Adrenal gland (tissue), 12 donors: ENCODE results near the gene CD22. TPM values are rescaled to one million over a fixed set of nuclear protein-coding genes. Genes with fewer than 3 reads are reported as not detected.

Source experiments
- DNase-seq, 7 donors: peaks; one replicate each; pipeline ENCODE4 v3.0.0-alpha.2; 2019 to 2020
- H3K27ac ChIP-seq, 5 donors: fragments of 200-600 bp; sonication (generic) in 4 of 5; 1 replicate in 3 of 5; 2 replicates in 2 of 5; pipeline versions ENCODE4 v1.5.1 to v1.8.0; 2016 to 2020; ENCODE audit warnings: mild to moderate bottlenecking in 1 of 5
- H3K27me3 ChIP-seq: fragments of 200-600 bp; 2 replicates; pipeline ENCODE4 v1.8.0; 2021
- H3K36me3 ChIP-seq, 2 donors: fragments of 200-600 bp; replicated peaks in 1 of 2; 1 replicate in 1 of 2; 2 replicates in 1 of 2; pipeline versions ENCODE4 v1.5.1 to v1.8.0; 2018 to 2022
- H3K4me1 ChIP-seq, 2 donors: fragments of 200-600 bp; replicated peaks in 1 of 2; 1 replicate in 1 of 2; 2 replicates in 1 of 2; pipeline versions ENCODE4 v1.5.1 to v1.8.0; 2018 to 2021
- H3K4me3 ChIP-seq, 4 donors: fragments of 200-600 bp; sonication (generic) in 3 of 4; one replicate each; pipeline ENCODE4 v1.5.1; 2016 to 2018
- H3K9me3 ChIP-seq, 3 donors: fragments of 200-600 bp; sonication (generic) in 1 of 3; replicated peaks in 1 of 3; 1 replicate in 2 of 3; 2 replicates in 1 of 3; pipeline versions ENCODE4 v1.5.1 to v1.8.0; 2016 to 2021
- CTCF ChIP-seq, 6 experiments: fragments of 450-650 bp in 4 of 6; fragments of 200-600 bp in 2 of 6; sonication (generic) in 1 of 6; IDR thresholded peaks; 1 replicate in 5 of 6; 2 replicates in 1 of 6; pipeline versions ENCODE4 v1.5.1 to v1.8.0; 2016 to 2021; ENCODE audit warnings: antibody characterized with exemption in 6 of 6, mild to moderate bottlenecking in 2 of 6, moderate library complexity in 1 of 6
- POLR2A ChIP-seq, 2 donors: fragments of 450-650 bp; IDR thresholded peaks; one replicate each; pipeline ENCODE4 v1.6.1; 2017; ENCODE audit warnings: antibody characterized with exemption in 2 of 2, mild to moderate bottlenecking in 2 of 2, moderate library complexity in 1 of 2
- WGBS, 4 donors: extraction: QIAGEN DNeasy Blood & Tissue Kit in 2 of 4; methylation state at CpG; one replicate each; pipeline versions ENCODE4 v1.1.5 to v1.1.7; 2013 to 2017; 5-methylcytosine and 5-hydroxymethylcytosine counted together
- intact Hi-C, 2 donors: fragments of 100-400 bp; cut with DNase I; formaldehyde crosslinking; loops; one replicate each; pipeline versions ENCODE4 v1.14.1 to v1.15.0; 2022 to 2023
- polyA plus RNA-seq, 3 donors: library from polyadenylated mRNA; stranded (reverse); fragments of 200-250 nt in 2 of 3; fragments of 350-450 nt in 1 of 3; fragmentation: Illumina TruSeq in 1 of 3; extraction: RNeasy Lipid Tissue Mini Kit (QIAGEN cat#74804) in 1 of 3; gene quantifications; one replicate each; pipeline ENCODE4 v1.2.3, GENCODE V29; 2013 to 2014
- total RNA-seq, 9 donors: library from RNA; depleted of rRNA in 4 of 9; stranded (reverse); fragments of >200 nt in 4 of 9; fragments of 120-200 nt in 1 of 9; fragmentation: NEBNext Ultra II Directional in 1 of 9; extraction: Animal tissue kit (Norgen Biotek cat#: 25700) in 1 of 9; gene quantifications; one replicate each; pipeline versions ENCODE4 v1.1.0 to v1.2.4, GENCODE V29; 2013 to 2023
- donor health status: healthy with polysubstance abuse.
- donor health status: Bipolar disorder and iron deficiency.
- donor health status: DM: yes; HTN: yes; CAD: no.
- donor health status: DM: no; HTN: no; CAD: no.
- donor health status: DM: no; HTN: no; CAD: no.
- donor health status: DM: yes; HTN: yes; CAD: no.

CD22 gene
- total and polyA plus RNA-seq, 12 donors = 1.8 to 16.1 (median 6.2) TPM

- Histone ChIP-seq H3K4me3 (no peak overlapping the region), H3K9me3 (no peaks in the 10 kb centered on the region), H3K36me3 (no peaks in the 10 kb centered on the region), H3K27me3 (no peaks in the 10 kb centered on the region), H3K4me1 (no peaks in the 10 kb centered on the region), H3K27ac (no peak overlapping the region)
- TF ChIP-seq POLR2A (IDR thresholded peaks at IDR 0.05) = no peak
- DNase-seq = no peak
- WGBS, 4 donors = 81 to 89% (median 87%) methylated on average over 9 to 10 of the region's 10 CpGs
- intact Hi-C loops = no loop called here
Observed at GRCh38 chr19:35334144-35334753, 5.3 kb downstream of the CD22 start.

- Histone ChIP-seq H3K27me3 (no peaks in the 10 kb centered on the region), H3K4me1 (no peaks in the 10 kb centered on the region)
- TF ChIP-seq CTCF (IDR thresholded peaks at IDR 0.05) (no peak), POLR2A (IDR thresholded peaks at IDR 0.05) (no peak)
Observed at GRCh38 chr19:35336166-35336955, 7.4 kb downstream of the CD22 start.

GRCh38 chr19:35337097-35337983 lies 8.4 kb downstream of the CD22 start:
- 74 to 83% (median 79%) methylated on average over 21 to 25 of the region's 25 CpGs for WGBS, 4 donors
- H3K27me3 ChIP-seq = no peaks in the 10 kb centered on the region
- no peaks in the 10 kb centered on the region for H3K4me1 ChIP-seq
- H3K27ac ChIP-seq = no peak overlapping the region
- intact Hi-C loops = no loop called here
- H3K4me3 ChIP-seq = no peak overlapping the region
- H3K36me3 ChIP-seq = no peaks in the 10 kb centered on the region
- no peak for DNase-seq
- no peaks in the 10 kb centered on the region for H3K9me3 ChIP-seq
- TF ChIP-seq CTCF (IDR thresholded peaks at IDR 0.05) = no peak
- TF ChIP-seq POLR2A (IDR thresholded peaks at IDR 0.05) = no peak

More at GRCh38 chr19:35336166-35336955, 7.4 kb downstream of the CD22 start:
- intact Hi-C loops = no loop called here
- DNase-seq = no peak
- no peaks in the 10 kb centered on the region for H3K36me3 ChIP-seq
- no peaks in the 10 kb centered on the region for H3K9me3 ChIP-seq
- WGBS, 4 donors = 86 to 91% (median 90%) methylated on average over 18 to 21 of the region's 21 CpGs
- no peak overlapping the region for H3K4me3 ChIP-seq
- no peak overlapping the region for H3K27ac ChIP-seq

- TF ChIP-seq CTCF (IDR thresholded peaks at IDR 0.05) = no peak
- no peak for TF ChIP-seq POLR2A (IDR thresholded peaks at IDR 0.05)
- H3K27ac ChIP-seq = no peak overlapping the region
- no peaks in the 10 kb centered on the region for H3K4me1 ChIP-seq
- no peaks in the 10 kb centered on the region for H3K27me3 ChIP-seq
- H3K36me3 ChIP-seq = no peaks in the 10 kb centered on the region
- H3K4me3 ChIP-seq = no peak overlapping the region
- WGBS, 4 donors = 84 to 90% (median 85%) methylated on average over 11 to 13 of the region's 13 CpGs
- intact Hi-C loops = no loop called here
- H3K9me3 ChIP-seq = no peaks in the 10 kb centered on the region
- no peak for DNase-seq
Observed at GRCh38 chr19:35337984-35338296, 9.0 kb downstream of the CD22 start.
